Neural progenitor cell (in vitro differentiated cells): Measurements from ENCODE around the gene ERLEC1. TPM values are rescaled to one million over a fixed set of nuclear protein-coding genes. Genes with fewer than 3 reads are reported as not detected.

Experiments used
- DNase-seq: peaks from one replicate; pipeline ENCODE4 v3.0.0-alpha.2; 2016; ENCODE audit warnings: low spot score
- H2AFZ ChIP-seq: fragments of 200-600 bp; sonication (generic); replicated peaks from 2 replicates; pipeline ENCODE4 v1.6.1; 2016; ENCODE audit warnings: antibody characterized with exemption
- H3F3A ChIP-seq: fragments of 200-600 bp; sonication (generic); 2 replicates; pipeline ENCODE4 v1.6.1; 2016; ENCODE audit warnings: antibody characterized with exemption, low read depth
- H3K27ac ChIP-seq: fragments of 200-600 bp; sonication (generic); 2 replicates; pipeline ENCODE4 v1.5.1; 2016; ENCODE audit warnings: mild to moderate bottlenecking
- H3K27me3 ChIP-seq: fragments of 200-600 bp; sonication (generic); 2 replicates; pipeline ENCODE4 v1.6.1; 2016; ENCODE audit warnings: mild to moderate bottlenecking, moderate library complexity
- H3K36me3 ChIP-seq: fragments of 200-600 bp; sonication (generic); 2 replicates; pipeline ENCODE4 v1.5.1; 2016
- H3K4me1 ChIP-seq: fragments of 200-600 bp; sonication (generic); 2 replicates; pipeline ENCODE4 v1.6.1; 2016; ENCODE audit warnings: mixed run types
- H3K4me2 ChIP-seq: fragments of 200-600 bp; sonication (generic); 2 replicates; pipeline ENCODE4 v1.6.1; 2016
- H3K4me3 ChIP-seq: fragments of 200-600 bp; sonication (generic); 2 replicates; pipeline ENCODE4 v1.5.1; 2016
- H3K79me2 ChIP-seq: fragments of 200-600 bp; sonication (generic); 2 replicates; pipeline ENCODE4 v1.6.1; 2016; ENCODE audit warnings: low read depth
- H3K9ac ChIP-seq: fragments of 200-600 bp; sonication (generic); 2 replicates; pipeline ENCODE4 v1.6.1; 2016
- H3K9me3 ChIP-seq: fragments of 200-600 bp; sonication (generic); 2 replicates; pipeline ENCODE4 v1.5.1; 2016; ENCODE audit warnings: low read depth
- H4K20me1 ChIP-seq: fragments of 200-600 bp; sonication (generic); 2 replicates; pipeline ENCODE4 v1.6.1; 2016; ENCODE audit warnings: low read depth
- H3K27ac Mint-ChIP-seq: 3 replicates; pipeline ENCODE4 v1.8.0; 2021; ENCODE audit warnings: mixed read lengths
- H3K27me3 Mint-ChIP-seq: 2 replicates; pipeline ENCODE4 v1.8.0; 2022; ENCODE audit warnings: low read depth, mild to moderate bottlenecking, inconsistent platforms, moderate library complexity, mixed read lengths; ENCODE audit not compliant: insufficient read depth
- H3K36me3 Mint-ChIP-seq: 3 replicates; pipeline ENCODE4 v1.8.0; 2021; ENCODE audit warnings: mixed read lengths
- H3K4me1 Mint-ChIP-seq: 3 replicates; pipeline ENCODE4 v1.8.0; 2021; ENCODE audit warnings: mixed read lengths
- H3K4me3 Mint-ChIP-seq: 3 replicates; pipeline ENCODE4 v1.8.0; 2021; ENCODE audit warnings: mild to moderate bottlenecking, moderate library complexity, mixed read lengths
- H3K9me3 Mint-ChIP-seq: 3 replicates; pipeline ENCODE4 v1.8.0; 2020; ENCODE audit warnings: mixed read lengths
- CTCF ChIP-seq: fragments of 200-600 bp; sonication (generic); IDR thresholded peaks from 2 replicates; pipeline ENCODE4 v1.5.1; 2017; ENCODE audit warnings: antibody characterized with exemption, mild to moderate bottlenecking
- EZH2 ChIP-seq: fragments of 200-600 bp; sonication (generic); IDR thresholded peaks from 2 replicates; pipeline ENCODE4 v1.6.1; 2017; ENCODE audit warnings: antibody characterized with exemption, mild to moderate bottlenecking, moderate library complexity
- EZH2phosphoT487 ChIP-seq: fragments of 200-600 bp; sonication (generic); IDR thresholded peaks from 2 replicates; pipeline ENCODE4 v1.6.1; 2017; ENCODE audit warnings: antibody characterized with exemption
- total RNA-seq: library from RNA; depleted of rRNA; stranded (reverse); fragments of >200 nt; gene quantifications from 2 replicates; pipeline ENCODE4 v1.2.3, GENCODE V29; 2015; ENCODE audit warnings: low replicate concordance

The ERLEC1 gene
- total RNA-seq, 1 donor from 2014 or later: 43.4 TPM

- no peak overlapping the region for H3K27ac Mint-ChIP-seq
- no peaks in the 10 kb centered on the region for H3K27me3 ChIP-seq
Measured at GRCh38 chr2:53780056-53780455, 6.8 kb upstream of the ERLEC1 start.

GRCh38 chr2:53782676-53783075, 4.2 kb upstream of the ERLEC1 start:
- no peak overlapping the region for H3K4me3 Mint-ChIP-seq
- Histone ChIP-seq H3K9ac (no peak overlapping the region), H2AFZ (no peak overlapping the region), H3K4me1 (peaks cover 13% of the 10 kb centered on the region), H3K4me3 (no peak overlapping the region), H3K9me3 (no peaks in the 10 kb centered on the region), H3K4me2 (peak overlapping the region; percentile 4), H3K79me2 (peaks cover 97% of the 10 kb centered on the region), H3K36me3 (no peaks in the 10 kb centered on the region), H3K27ac (no peak overlapping the region), H4K20me1 (peaks cover 33% of the 10 kb centered on the region), H3F3A (peaks cover 11% of the 10 kb centered on the region), H3K27me3 (no peaks in the 10 kb centered on the region)
- H3K36me3 Mint-ChIP-seq: peaks cover 19% of the 10 kb centered on the region
- DNase-seq: no peak
- no peaks in the 10 kb centered on the region for H3K9me3 Mint-ChIP-seq
- peaks cover 2% of the 10 kb centered on the region for H3K27me3 Mint-ChIP-seq
- TF ChIP-seq EZH2phosphoT487 (no peak), CTCF (no peak), EZH2 (no peak)
- H3K4me1 Mint-ChIP-seq: peaks cover 24% of the 10 kb centered on the region
- H3K27ac Mint-ChIP-seq: no peak overlapping the region

More at GRCh38 chr2:53780056-53780455, 6.8 kb upstream of the ERLEC1 start:
- Histone ChIP-seq H3K4me3 (no peak overlapping the region), H3K36me3 (no peaks in the 10 kb centered on the region), H3K79me2 (peaks cover 100% of the 10 kb centered on the region), H3K4me2 (no peak overlapping the region), H3K27ac (no peak overlapping the region), H3K9ac (no peak overlapping the region), H3F3A (no peaks in the 10 kb centered on the region), H4K20me1 (peaks cover 29% of the 10 kb centered on the region), H3K9me3 (no peaks in the 10 kb centered on the region), H3K4me1 (peaks cover 6% of the 10 kb centered on the region), H2AFZ (no peak overlapping the region)
- H3K36me3 Mint-ChIP-seq: peaks cover 19% of the 10 kb centered on the region
- H3K4me1 Mint-ChIP-seq: peaks cover 16% of the 10 kb centered on the region
- H3K27me3 Mint-ChIP-seq: no peaks in the 10 kb centered on the region
- H3K9me3 Mint-ChIP-seq: no peaks in the 10 kb centered on the region
- no peak for DNase-seq
- TF ChIP-seq CTCF (no peak), EZH2 (no peak), EZH2phosphoT487 (no peak)
- no peak overlapping the region for H3K4me3 Mint-ChIP-seq

- H3K9me3 ChIP-seq: no peaks in the 10 kb centered on the region
- no peak overlapping the region for H3K9ac ChIP-seq
- no peaks in the 10 kb centered on the region for H3K9me3 Mint-ChIP-seq
- no peak for TF ChIP-seq CTCF
- TF ChIP-seq EZH2phosphoT487: no peak
- no peak for TF ChIP-seq EZH2
- H3K27me3 Mint-ChIP-seq: peaks cover 2% of the 10 kb centered on the region
- H3K79me2 ChIP-seq: peaks cover 97% of the 10 kb centered on the region
- no peak overlapping the region for H2AFZ ChIP-seq
- peaks cover 21% of the 10 kb centered on the region for H3K4me1 ChIP-seq
- H4K20me1 ChIP-seq: peaks cover 39% of the 10 kb centered on the region
- peaks cover 33% of the 10 kb centered on the region for H3K4me1 Mint-ChIP-seq
- H3K36me3 Mint-ChIP-seq: peaks cover 10% of the 10 kb centered on the region
- H3K4me3 ChIP-seq: peak overlapping the region; percentile 75
- peak overlapping the region; percentile 98 for H3K4me3 Mint-ChIP-seq
- no peak for DNase-seq
- no peak overlapping the region for H3K27ac ChIP-seq
- H3F3A ChIP-seq: peaks cover 13% of the 10 kb centered on the region
- no peak overlapping the region for H3K27ac Mint-ChIP-seq
- H3K4me2 ChIP-seq: peak overlapping the region; percentile 100
- H3K27me3 ChIP-seq: no peaks in the 10 kb centered on the region
- no peaks in the 10 kb centered on the region for H3K36me3 ChIP-seq
Measured at GRCh38 chr2:53784436-53784835, 2.4 kb upstream of the ERLEC1 start.
